ENCODE results near the gene SNURF.
"Not testable (repeated sequence)": the region's sequence is repeated elsewhere in the genome, so short reads cannot be mapped to it uniquely, and the experiment has no call there.

SNURF gene

GRCh38 chr15:24956111-24956838, 1.5 kb downstream of the SNURF start:
- peak overlapping the region; percentile 68 for H3K4me3 ChIP-seq (ENCODE audit: low read depth, low read length)
- no peak for TF ChIP-seq CTCF (IDR thresholded peaks at IDR 0.05; ENCODE audit: borderline replicate concordance, insufficient read depth, low read depth, low read length)

GRCh38 chr15:24957691-24958090, 2.9 kb downstream of the SNURF start:
- TF ChIP-seq CTCF (IDR thresholded peaks at IDR 0.05; ENCODE audit: borderline replicate concordance, insufficient read depth, low read depth, low read length) = no peak
- H3K4me3 ChIP-seq (ENCODE audit: low read depth, low read length) = no peak overlapping the region

GRCh38 chr15:24961967-24962366, 7.2 kb downstream of the SNURF start:
- H3K4me3 ChIP-seq (ENCODE audit: low read depth, low read length) = no peak overlapping the region

GRCh38 chr15:24962880-24963279, 8.1 kb downstream of the SNURF start:
- no peak for TF ChIP-seq CTCF (IDR thresholded peaks at IDR 0.05; ENCODE audit: borderline replicate concordance, insufficient read depth, low read depth, low read length)
- no peak overlapping the region for H3K4me3 ChIP-seq (ENCODE audit: low read depth, low read length)

More at GRCh38 chr15:24961967-24962366, 7.2 kb downstream of the SNURF start:
- TF ChIP-seq CTCF (IDR thresholded peaks at IDR 0.05; ENCODE audit: borderline replicate concordance, insufficient read depth, low read depth, low read length) = no peak

- no peak overlapping the region for H3K4me3 ChIP-seq (ENCODE audit: low read depth, low read length)
- TF ChIP-seq CTCF (IDR thresholded peaks at IDR 0.05; ENCODE audit: borderline replicate concordance, insufficient read depth, low read depth, low read length) = no peak
Measured at GRCh38 chr15:24966364-24967103, 11.7 kb downstream of the SNURF start.

- no peak overlapping the region for H3K4me3 ChIP-seq (ENCODE audit: low read depth, low read length)
- no peak for TF ChIP-seq CTCF (IDR thresholded peaks at IDR 0.05; ENCODE audit: borderline replicate concordance, insufficient read depth, low read depth, low read length)
Measured at GRCh38 chr15:24971052-24971451, 16.3 kb downstream of the SNURF start.

- H3K4me3 ChIP-seq (ENCODE audit: low read depth, low read length) = no peak overlapping the region
- TF ChIP-seq CTCF (IDR thresholded peaks at IDR 0.05; ENCODE audit: borderline replicate concordance, insufficient read depth, low read depth, low read length) = no peak
Measured at GRCh38 chr15:24971772-24972171, 17.0 kb downstream of the SNURF start.

- H3K4me3 ChIP-seq (ENCODE audit: low read depth, low read length) = not testable (repeated sequence)
Measured at GRCh38 chr15:24972707-24973106, 17.9 kb downstream of the SNURF start.
